NCI-H774 (cell line): Measurements from ENCODE around the gene SHROOM2.

ENCODE experiments used
- DNase-seq: peaks from one replicate; lab custom pipeline; 2025; lab: John Stamatoyannopoulos, UW

SHROOM2 gene

GRCh38 chrX:9902656-9903055, 116.4 kb downstream of the SHROOM2 start:
- no peak for DNase-seq

DNA sequence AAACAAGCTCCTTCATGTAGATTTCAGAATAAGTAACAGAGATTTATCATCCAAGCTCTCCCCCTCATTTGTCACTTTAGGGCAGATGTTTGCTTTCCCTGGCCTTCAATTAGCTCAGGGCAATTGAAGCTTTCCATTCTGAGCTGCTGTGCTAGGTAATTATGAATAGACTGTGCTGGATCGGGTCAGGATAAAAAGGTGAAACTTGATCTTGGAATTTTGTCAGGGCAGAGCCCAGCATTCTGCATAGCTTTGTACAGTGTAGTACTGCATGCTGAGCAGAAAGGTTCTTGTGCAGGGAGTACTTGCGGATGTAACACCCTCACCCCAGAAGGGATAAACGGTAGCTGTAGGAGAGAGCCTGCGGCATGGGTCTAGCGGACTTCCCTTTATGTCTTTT, 116.9 kb downstream of the SHROOM2 start:
- DNase-seq, result no peak

GRCh38 chrX:9905288-9905687, 119.1 kb downstream of the SHROOM2 start:
- no peak for DNase-seq

DNA sequence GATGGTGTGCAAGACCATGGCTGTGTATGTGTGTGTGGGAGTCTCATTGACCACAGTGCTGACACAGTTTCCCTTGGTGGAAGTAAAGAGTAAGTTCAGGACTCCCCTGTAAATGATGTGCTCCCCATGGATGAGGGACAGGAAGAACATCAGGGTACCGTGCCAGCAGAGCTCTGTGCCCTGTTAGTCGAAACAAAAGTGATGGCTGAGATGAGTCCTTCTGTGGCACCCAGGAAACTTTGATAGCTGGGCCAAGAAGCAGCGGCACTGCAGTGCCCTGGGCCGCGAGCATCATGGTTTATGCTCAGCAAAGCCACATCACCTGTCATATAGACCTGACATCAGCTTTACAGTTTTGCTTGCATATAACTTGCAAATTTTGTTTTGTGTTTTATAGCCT, 119.5 kb downstream of the SHROOM2 start:
- DNase-seq, result no peak

DNA sequence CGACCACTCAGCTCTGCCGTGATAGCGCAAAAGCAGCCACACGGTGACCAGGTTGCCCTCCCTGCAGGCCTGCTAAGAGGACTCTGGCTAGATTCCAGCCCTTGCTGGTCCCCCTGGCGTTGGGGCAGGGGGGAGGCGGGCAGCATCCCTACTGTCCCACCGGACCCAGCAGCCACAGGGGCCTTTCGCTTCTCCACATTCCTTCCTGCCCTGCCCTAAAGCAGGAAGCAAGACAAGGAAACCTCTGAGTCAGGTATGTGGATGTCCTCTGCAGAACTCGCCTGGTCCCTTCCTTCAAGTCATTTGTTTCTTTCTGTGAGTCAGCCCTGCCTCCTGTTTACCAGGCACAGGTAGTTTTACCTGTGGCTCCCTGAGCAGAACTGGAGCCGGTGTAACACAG, 120.7 kb downstream of the SHROOM2 start:
- DNase-seq, result no peak

DNA sequence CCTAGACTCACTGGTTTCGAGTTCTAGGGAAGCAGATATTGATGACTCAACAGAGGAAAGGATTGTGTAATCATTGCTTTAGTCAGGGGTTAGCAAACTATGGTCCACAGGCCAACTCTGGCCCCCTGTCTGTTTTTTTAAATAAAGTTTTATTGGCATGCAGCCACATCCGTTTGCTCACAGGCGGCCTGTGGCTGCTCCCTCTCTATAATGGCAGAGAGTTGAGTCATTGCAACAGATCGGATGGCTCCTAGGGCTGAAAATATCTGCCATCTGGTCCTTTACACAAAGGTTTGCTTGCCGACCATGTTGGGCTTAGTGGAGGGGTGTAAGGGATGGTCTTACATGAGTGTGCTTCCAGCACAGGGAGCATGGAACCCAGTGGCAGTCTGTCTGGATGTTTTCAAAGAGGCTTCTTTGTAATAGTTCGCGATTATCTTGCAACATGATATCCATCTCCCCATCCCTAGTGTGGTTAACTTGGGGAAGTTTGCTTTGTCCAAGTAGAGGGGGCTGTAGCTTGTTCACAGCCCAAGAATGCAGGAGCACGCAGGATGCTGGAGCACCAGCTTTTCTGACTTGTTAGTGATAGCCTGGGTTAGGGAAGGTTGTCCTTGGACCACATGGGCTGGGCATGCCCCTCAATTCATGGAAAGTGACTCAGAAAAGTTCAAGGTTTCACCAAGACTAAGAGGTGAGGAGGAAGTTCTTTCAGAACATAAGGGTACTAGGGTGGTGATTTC, 121.6 kb downstream of the SHROOM2 start:
- DNase-seq, result no peak

DNA sequence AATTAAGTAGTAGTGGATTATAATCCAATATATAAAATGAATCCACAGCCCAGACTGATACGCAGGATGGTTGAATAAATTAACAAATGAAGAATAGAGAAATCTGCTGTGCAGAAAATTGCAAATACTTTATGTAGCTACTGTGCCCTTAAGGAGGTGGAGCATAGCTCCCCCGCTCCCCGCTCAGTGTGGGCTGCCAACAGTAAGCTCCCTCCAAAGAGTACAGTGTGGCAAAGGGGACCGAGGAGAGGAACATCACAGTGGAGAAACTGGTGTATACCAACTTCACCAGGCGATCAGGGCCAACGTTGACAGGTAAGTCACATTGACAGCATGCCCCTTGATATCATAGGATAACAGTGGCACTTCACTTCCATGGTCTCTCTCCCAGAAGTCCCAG, 123.0 kb downstream of the SHROOM2 start:
- DNase-seq, result no peak

DNA sequence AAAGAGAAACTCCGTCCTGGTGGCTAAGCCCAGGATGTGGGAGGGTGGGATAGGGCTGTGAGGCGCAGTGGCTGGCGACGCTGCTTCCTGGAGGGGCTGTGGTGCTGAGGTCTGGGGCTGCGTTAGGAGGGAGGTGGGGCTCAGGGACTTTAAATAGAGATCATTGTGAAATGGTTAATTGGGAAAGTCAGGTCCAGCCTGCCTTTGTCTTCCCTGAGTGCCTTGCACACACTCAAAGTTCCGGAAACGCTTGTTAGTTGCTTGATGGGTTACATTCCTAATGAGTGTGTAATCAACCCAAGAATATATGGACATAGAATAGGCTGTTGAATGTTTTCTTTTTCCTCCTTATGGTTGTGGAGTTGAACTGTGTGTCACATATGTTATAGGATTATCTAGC, 125.3 kb downstream of the SHROOM2 start:
- DNase-seq, result no peak

- DNase-seq, result no peak
Measured at GRCh38 chrX:9912351-9913145, 126.3 kb downstream of the SHROOM2 start.

DNA sequence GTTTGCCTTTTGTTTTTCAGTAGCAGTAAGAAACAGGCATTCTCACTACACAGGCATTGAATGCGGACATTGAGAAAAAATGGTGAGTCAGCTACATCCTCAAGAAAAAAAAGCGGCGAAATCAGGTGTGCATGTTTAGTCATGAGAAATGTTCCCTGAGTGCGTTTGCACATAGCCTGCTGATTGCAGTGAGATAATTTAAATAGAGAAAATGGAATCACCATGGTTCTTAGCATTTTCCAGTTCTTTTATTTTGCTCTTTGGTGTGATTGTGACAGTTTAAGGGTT, 126.9 kb downstream of the SHROOM2 start:
- no peak for DNase-seq

- no peak for DNase-seq
Measured at GRCh38 chrX:9917861-9918260, 131.6 kb downstream of the SHROOM2 start.

DNA sequence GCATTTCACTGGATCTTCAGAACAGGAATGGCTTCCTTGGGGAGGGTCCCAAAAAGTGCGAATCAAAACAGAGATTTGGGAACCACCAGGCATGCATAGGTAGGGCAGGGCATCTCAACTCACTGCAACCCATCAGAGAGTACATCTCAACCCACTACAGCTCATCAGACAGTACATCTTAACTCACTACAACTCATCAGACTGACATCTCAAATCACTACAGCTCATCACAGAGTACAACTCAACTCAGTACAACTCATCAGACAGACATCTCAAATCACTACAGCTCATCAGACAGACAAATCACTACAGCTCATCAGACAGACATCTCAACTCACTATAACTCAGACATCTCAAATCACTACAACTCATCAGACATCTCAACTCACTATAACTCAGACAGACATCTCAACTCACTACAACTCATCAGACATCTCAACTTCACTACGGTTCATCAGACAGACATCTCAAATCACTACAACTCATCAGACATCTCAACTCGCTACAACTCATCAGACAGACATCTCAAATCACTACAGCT, 133.5 kb downstream of the SHROOM2 start:
- DNase-seq, result no peak

DNA sequence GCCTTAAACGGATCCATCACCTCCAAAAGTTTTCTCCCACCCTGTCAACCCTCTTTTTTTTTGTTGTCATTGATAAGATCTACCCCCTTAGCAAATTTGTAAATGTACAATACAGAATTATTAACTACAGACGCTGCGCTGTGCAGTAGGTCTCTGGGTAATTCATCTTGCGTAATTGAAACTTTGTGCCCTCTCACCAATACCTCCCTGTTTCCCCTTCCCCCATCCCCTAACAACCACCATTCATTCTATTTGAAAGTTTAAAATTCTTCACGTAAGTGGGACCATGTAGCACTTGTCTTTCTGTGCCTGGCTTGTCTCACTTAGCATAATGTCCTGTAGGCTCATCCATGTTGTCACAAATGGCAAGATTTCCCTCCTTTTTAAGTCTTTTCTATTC, 135.2 kb downstream of the SHROOM2 start:
- no peak for DNase-seq

DNA sequence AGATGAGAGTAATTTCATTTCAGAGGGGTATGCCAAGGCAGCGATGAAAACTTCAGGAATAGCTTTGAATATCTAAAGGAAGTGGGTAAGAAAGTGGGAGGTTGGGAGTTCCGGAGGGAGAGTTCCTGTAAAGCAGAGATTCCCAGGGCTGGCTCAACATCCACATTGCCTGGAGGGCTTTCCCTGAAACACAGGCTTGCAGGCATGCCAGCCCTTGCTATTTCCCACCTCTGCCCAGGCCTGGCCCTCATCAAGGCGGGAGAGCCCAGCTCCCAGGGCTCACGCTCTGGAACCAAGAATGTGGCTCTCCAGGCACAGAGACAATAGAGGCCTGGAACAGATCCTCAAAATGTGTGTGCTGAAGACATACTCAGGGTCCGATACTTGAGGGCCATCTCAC, 137.1 kb downstream of the SHROOM2 start:
- no peak for DNase-seq

- no peak for DNase-seq
Measured at GRCh38 chrX:9926002-9926401, 139.8 kb downstream of the SHROOM2 start.

- peak; percentile 24 for DNase-seq
Measured at GRCh38 chrX:9927698-9928482, 141.7 kb downstream of the SHROOM2 start.

DNA sequence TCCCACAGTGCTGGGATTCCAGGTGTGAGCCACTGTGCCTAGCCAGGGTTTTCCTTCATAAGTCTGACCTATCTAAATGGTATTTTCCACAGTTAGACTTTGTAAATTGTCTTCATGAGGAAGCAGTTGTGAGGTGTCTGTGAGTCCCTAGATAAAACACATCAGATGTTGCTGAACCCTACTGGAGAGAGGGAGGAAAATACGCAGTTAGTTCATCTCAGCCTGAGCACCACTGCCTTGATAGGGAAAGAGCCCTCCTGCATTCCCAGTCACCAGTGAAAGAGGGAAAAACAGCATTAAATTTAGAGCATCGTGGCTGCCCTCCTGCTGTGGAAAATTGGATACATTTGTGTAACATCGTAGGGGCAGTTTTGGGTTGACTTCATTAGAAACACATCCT, 149.2 kb downstream of the SHROOM2 start:
- no peak for DNase-seq

- no peak for DNase-seq
Measured at GRCh38 chrX:9937761-9938160, 151.5 kb downstream of the SHROOM2 start.

DNA sequence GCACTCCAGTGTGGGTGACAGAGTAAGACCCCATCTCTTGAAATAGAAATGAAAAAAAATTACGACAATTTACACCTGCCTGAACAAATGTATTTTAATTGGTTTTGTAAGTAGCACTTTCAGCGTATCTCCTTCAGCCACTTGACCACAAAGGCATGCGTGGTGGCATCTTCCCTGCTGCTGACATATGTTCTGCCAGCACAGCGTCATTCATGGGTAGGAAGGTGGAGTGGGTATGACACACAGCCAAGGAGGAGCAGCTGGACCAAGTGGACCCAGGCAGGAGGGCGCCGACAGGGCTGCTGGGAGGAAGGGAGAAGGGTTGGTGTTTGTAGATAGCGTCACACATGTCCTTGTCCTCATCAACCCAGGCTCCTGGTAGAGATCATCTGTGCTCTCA, 152.3 kb downstream of the SHROOM2 start:
- no peak for DNase-seq

GRCh38 chrX:9940421-9940820, 154.2 kb downstream of the SHROOM2 start:
- no peak for DNase-seq

- DNase-seq, result no peak
Measured at GRCh38 chrX:9942086-9942485, 155.9 kb downstream of the SHROOM2 start.

DNA sequence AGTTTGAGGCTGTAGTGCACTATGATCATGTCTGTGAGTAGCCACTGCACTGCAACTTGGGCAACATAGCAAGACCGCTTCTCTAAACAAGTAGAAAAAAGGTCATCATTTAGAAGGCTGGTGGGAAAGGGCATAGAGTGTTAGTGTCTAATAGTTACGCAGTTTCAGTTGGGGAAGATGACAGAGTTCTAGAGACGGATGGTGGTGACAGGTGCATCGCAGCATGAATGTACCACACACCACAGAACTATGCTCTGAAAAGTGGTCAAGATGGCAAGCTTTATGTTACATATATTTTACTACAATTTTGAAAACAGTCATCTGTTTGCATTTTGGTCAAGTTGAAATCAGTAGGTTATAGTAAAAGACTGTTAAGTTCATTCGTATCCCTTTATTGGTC, 157.2 kb downstream of the SHROOM2 start:
- no peak for DNase-seq
